GM18868 (cell line): ENCODE results near the gene EMP2.

Source experiments
- ATAC-seq: cut with Tn5 transposase; IDR thresholded peaks from one replicate; pipeline ENCODE4 v1.9.1; 2021; ENCODE audit warnings: mild to moderate bottlenecking, moderate library complexity; ENCODE audit not compliant: unreplicated experiment

The EMP2 gene

DNA sequence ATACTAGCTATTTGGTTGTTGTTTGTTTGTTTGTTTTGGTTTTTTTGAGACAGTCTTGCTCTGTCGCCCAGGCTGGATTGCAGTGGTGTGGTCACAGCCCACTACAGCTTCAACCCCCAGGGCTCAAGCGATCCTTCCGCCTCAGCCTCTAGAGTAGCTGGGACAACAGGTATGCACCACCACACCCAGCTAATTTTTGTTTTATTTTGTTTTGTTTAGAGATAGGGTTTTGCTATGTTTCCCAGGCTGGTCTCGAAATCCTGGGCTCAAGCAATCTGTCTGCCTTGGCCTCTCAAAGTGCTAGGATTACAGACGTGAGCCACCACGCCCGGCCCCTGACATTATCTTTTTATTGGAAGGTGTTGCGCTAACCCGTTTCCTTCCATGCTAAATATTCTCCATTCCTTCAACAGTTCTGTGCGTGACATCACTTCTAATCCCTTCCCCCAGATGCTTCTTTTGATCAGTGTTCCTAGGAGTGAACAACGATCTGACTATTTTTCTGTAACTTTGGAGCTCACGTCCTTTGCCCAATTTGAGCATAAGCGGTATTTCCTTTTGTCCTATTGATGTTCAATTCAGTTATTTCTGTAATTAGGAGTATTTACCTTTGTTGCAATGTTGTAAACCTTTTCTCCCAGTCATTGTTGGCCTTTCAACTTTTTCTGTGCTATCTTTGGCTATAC lies 30.2 kb upstream of the EMP2 start:
- no peak for ATAC-seq

DNA sequence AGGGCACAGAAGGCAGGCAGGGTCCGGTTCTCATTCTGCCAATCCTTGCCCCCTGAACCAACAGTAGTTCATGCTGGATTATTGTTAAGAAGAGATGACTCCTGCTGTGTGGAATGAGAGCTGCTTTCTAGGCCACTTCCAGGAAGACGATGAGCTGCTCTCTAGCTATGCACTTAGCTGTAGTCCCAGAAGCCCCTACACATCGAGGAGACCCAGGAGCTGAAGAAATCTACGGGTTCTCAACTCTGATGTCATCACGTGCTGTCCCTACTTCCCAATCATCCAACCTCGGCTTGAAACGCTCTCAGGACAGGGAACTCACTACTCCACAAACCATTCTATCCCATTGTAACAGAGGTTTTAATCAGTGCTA lies 29.0 kb upstream of the EMP2 start:
- no peak for ATAC-seq

DNA sequence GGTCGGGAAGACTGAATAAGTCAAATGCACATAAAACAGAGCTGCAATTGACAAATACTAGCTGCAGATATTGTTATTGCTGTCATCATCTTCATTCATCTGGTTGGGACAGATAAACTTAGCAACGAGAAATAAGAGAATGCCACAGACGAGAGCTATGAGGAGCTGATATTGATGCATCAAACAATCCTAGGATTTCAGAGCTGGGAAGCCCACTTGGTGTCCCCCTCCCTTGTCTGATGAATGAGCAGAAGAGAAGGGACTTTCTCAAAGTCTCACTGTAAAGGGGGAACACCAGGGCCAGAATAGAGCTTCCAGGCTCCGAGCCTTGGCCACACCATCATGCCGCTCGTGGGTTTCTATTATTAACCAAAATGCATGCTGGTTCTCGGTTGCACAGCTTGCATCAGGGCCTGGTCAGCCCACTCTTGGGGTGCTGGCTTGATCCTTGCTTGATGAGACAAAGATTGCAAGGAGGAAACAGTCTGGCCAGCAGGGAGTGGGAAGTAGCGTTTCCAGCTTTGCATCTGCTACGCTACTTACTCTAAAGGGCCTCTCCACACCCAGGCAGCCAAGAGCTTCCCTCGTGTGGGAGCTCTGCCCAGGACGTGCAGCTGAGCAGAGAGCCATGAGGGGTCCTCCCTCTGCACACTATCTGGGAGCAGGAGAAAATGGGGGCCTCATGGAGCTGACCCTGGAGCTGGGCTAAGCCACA lies 28.4 kb upstream of the EMP2 start:
- no peak for ATAC-seq

DNA sequence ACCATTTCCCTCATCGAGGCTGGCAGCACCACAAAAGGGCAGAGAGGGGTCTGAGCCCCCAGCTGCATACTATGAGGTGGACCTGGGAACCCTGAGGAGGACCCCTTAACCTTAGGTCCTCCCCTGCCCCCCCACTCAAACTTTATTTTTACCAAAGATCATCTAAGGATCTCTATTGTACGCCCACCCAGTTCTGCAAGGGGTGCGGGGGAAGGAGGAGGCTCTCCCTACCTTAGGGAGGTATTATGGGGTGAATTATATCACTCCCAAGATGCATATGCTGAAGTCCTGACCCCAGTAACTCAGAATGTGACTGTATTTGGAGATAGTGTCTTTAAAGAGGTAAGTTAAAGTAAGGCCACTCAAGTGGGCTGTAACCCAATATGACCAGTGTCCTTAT lies 26.8 kb upstream of the EMP2 start:
- no peak for ATAC-seq

DNA sequence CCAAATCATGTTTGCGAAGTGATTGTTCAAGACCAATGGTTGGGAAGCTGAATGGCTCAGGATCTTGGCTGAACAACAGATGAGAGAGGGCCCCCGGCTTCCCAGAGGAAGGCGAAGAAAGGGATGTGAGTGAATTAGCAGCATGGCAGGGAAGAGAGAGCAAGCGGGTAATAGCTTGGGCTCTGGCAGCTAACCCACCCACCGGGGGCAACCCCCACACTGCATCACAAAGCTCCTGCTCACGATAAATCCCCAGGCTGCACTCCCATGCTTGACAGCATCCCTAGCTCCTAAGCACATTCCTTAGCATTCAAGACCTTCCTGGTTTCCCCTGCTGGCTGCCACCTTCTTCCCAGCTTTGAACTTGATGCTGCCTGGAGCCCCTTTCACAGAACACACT lies 26.2 kb upstream of the EMP2 start:
- ATAC-seq: no peak

DNA sequence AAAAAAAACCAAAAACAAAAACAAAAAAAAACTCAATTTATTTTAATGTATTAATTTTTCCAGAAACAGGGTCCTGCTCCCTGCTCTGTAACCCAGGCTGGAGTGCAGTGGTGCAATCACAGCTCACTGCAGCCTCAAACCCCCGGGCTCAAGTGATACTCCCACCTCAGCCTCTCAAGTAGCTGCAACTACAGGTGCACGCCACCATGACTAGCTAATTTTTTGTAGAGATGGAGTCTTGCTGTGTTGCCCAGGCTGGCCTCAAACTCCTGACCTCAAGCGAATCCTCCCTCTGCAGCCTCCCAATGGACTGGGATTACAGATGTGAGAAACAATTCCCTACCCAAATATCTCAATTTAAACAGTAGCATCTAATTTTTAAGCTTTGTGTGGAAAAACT lies 25.2 kb upstream of the EMP2 start:
- ATAC-seq: no peak

DNA sequence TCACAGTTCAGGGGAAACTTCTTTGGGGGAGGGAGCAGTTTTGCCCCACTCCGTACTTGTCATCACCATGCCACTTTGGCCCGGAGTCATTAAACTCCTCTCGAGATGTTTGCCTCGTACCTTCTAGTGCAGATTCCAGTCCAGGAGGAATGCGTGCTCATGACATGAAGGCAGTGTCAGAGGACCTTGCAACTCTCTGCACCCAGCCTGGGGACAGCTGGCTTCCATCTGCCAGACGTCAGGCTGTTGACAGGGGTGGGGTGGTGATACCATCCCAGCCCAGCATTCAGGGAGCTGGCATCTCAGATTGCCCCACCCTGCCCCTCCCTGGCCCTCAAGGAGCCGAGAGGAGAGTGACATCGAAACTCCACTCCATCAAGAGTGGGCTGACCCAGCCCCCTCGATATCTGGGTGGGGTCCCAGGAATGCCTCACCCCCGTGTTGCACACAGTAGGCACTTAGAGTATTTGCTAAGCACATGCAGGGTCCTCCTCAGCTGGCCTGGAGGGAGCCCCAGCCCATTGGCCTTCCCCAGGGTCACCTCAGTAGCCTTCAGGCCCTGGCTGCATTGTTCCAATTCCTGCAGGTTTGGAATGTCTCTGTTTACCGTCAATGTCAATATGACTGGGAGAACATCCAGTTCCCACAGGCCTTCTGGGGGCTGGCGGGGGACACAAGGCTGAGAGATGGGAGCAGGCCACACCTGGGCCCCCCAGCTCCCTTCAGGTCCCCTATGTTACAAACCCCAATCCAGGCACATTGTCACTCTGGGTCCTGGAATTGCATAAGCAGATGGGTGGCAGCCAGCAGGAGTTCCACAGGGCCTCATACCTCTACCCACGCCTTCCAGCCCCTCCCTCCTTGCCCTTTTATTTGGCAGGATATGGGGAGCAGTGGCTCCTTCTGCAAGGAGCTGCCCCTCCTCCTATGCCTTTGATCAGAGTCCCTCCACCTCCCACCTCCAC lies 21.3 kb upstream of the EMP2 start:
- no peak for ATAC-seq

DNA sequence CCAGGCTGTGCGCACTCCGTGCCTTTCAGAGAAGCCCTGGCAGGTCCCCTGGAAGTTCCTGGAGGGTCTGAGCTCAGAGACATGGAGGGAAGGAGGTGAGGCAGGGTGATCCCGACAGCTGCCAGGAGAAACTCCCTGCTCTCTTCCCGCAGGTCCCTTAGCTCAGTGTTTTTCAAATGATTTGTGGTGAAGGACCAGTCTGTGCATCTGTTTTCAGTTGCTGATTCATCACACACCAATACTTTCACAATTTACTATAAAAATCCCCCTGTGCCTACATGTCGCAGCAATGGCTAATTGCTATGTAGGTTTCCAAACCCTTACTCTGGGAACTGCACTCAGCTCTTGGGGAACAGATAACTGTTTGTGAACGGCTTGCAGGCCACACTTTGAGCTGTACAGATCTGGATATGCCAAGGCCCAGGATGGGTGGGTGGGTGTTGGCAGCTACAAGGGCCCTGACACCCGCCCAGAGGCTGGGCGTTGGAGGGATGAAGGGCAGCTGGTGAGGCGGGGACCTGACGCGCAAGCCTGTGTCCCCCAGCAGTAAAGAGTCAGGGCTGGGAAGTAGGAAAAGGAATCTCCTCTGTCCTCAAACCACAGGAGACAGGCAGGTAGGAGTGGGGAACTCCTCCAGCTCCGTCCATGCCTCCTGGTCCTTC lies 20.5 kb upstream of the EMP2 start:
- peak; percentile 67 for ATAC-seq

DNA sequence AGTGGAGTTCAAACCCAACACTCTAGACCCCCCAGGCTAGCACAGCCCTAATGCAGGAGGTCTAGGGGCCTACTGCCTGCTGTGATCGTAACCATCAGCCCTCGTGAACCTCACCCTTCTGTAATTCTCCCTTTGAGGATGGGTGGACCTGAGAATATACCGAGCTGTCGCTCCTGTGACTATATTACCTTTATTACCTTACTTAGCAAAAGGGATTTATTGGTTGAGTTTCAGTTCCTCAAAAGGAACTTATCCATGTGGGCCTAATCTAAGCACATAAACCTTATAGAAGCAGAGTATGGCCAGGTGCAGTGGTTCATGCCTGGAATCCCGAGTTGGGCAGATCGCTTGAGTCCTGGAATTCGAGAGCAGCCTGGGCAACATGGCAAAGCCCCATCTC lies 19.2 kb upstream of the EMP2 start:
- peak; percentile 55 for ATAC-seq

DNA sequence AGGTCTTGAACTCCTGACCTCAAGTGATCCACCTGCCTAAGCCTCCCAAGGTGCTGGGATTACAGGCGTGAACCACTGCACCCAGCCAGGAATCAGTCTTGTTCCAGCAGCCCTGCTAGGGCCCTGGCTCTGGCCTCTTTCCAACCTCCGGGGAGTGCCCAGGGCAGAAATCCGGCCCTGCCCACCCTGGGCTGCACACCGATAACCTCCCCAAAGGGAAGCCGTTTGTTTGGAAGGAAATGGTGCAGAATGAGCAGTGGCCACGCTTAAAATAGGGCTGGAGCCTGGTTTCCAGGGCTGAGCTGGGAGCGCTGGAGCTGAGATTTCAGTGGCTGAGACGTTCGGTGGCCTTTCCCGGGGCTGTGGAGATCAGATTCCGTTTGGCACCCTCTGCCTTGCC lies 17.8 kb upstream of the EMP2 start:
- no peak for ATAC-seq

DNA sequence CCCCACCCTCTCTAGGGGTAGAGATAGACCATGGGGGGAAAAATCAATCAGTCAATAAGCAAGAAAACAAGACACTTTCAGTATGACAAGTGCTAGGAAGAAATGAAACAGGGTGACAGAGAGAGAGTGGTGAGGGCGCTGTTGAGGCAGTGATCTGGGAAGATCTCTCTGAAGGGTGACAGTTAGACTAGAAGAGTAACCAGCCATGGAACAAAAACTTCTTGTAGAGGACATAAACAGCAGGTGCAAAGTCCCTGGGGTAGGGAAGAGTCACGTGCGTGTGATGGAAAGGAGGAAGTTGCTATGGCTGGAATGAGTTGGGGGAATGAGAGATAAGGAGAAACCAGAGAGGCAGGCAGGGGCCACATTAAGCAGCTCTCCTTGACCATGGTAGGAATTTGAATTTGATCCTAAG lies 16.8 kb upstream of the EMP2 start:
- ATAC-seq: no peak

DNA sequence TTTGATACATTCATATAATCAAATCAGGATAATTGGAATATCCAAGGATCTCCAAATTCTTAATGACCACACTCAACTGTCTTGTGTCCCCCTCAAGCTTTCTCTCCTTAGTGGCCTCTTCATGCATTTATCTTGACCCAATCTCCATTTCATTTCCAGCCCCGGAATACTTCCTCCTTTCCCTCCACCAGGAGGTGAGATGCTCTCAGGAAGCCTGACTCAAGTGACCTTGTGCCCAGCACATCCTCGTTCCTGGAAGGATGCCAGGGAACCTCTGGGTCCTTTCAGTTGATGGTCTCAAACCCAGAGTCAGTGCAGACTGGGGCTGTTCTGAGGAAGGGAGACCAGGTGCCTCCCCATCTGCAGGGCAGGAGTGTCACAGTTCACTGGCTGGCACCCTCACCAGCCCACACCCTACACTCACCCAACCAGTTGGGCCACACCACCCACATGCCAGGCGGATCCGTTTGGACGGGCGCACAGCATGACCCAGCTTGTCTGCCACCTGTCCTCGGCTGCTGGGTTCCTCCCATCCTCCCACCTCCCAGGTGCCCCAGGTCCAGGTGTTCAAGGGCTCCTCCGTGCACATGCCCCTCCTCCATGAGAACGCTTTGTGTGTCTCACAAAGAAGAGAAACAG lies 14.0 kb upstream of the EMP2 start:
- no peak for ATAC-seq

DNA sequence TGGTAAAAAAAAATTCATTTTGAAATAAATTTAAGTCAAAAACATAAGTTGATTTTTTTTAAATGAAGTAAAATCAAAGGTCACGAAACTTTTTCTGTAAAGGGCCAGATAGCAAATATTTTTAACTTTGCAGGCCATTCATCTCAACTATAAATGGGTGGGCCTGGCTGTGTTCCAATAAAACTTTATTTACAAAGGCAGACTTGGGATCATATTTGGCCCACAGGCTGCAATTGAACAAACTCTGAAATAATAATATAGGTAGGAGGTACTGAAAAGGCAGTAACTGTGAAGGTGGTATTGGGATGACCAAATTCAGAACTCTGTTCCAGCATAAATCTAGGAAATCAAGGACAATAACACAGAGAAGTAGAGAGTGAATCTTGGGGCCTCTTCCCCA lies 12.2 kb upstream of the EMP2 start:
- no peak for ATAC-seq

DNA sequence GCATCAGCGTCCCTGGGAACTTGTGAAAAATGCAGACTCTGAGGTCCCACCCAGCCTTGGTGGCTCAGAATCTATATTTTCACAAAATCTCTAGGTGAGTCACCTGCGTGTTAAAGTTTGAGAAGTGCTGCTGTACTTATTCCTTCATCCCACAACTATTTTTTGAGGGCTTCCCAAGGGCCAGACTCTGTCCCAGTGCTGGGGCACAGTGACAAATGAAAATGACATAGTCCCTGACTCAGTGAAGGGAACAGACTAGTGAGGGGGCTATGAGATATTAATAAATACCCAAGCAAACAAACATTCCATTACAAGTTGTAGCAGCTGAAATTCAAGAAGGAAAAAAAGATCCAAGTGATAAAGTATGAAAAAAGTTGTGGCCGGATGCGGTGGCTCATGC lies 9.9 kb upstream of the EMP2 start:
- no peak for ATAC-seq

DNA sequence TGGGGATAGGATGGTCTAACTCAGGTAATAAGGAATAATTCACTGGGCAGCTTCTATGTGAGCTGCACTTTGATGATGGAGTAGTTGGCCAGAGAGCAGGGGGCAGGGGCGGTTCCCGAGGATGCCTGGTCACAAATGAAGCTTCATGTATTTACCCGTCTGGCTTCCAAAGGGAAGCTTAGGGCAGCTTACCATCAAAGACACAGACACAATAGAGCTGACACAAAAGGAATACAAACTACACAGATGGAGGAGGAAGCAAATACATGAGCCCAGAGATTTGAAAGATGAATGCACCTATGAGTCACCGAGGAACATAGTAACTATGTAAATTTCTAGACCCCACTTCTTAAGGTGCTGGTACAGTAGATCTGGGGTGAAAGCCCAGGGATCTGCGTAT lies 8.7 kb upstream of the EMP2 start:
- ATAC-seq: no peak

DNA sequence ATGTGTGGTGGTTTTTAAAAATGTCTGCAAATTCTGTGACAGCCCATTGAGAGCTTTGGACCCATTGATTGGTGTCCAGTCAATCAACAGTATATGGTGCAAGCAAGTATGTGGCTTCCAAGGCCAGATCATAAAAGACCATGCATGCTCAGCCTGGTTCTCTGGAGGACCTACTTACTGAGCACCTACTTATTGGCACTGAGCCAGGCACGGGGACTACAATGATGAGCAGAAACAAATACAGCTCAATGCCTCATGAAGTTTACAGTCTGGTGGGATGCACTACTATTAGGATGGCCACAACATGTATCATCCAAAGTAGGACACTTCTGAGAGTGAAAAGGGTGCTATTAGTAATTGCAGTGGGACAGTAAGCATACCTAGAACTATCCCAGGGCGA lies 7.2 kb upstream of the EMP2 start:
- ATAC-seq: no peak

DNA sequence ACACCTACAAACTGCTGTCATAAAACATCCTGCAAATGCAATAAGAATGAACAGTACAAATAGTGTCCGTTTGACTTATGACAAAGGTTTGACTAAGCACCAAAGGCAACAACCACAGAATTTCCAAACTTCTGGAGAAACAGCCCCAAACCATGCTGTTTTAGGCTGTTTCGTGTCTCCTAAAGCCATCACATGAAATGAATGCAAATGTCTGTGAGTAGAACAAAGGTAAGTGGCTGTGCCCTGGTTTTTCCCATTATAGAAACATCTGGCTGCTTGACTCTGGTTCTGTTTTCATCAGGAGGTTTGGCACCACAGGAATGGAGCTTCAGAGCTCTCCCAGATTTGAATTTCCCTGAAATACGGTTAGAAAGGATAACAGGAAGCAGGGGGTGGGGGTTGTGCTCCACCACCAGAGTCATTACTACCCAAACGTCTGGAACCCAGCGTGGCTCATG lies 4.6 kb upstream of the EMP2 start:
- no peak for ATAC-seq

DNA sequence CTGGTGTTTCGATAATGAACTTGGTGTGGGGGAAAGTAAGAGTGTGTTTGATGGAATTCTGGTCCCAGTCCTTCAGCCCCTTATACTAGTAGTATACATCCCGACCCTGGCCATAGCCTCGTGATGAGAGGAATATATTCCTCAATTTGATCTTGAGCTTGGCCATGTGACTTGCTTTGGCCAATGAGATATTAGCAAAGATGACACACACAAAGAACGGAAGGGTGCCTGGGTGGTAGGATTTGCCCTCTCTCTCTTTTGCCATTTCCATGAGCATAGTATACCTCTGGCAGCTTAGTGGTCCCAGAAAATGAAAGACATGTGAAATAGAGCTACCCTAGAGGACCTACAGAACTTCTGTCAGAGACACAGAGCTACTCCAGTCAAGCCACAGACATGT lies 2.9 kb upstream of the EMP2 start:
- no peak for ATAC-seq

DNA sequence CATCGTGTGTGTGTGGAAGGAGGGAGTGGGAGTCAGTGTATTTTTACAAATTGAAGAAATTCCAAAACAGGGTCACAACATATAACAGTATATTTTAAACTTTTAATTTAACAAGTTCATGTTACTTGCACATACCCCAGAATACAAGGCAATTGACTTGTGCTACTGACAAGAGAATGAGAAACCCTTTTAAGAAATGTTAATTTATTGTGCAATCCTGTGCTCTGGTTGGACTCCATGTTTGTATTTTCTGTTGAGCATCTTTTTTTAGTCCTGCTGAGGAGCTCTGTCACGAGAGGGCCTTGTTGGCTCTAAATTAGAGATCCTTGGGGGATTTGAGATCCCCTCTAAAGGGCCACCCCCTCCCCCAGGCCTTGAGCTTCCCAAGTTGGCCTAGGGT lies 1.1 kb upstream of the EMP2 start:
- ATAC-seq: no peak

DNA sequence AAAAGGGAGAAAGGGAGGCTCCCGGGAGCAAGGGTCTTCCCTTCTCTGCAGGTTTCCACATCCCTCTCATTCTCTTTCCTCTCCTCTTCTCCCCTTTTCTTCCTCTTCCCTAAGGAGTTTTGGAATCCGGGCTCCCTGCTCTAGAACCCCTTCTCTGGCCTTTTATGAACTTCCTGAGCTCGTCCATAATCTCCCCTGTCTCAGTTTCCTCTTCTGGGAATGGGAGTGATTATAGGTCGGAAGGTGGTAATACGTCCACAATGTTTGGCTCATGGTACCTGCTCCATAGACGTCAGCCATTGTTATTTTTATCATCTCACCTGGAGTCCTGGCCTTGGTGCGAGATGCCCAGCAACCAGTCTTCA lies 467 bp upstream of the EMP2 start:
- no peak for ATAC-seq

DNA sequence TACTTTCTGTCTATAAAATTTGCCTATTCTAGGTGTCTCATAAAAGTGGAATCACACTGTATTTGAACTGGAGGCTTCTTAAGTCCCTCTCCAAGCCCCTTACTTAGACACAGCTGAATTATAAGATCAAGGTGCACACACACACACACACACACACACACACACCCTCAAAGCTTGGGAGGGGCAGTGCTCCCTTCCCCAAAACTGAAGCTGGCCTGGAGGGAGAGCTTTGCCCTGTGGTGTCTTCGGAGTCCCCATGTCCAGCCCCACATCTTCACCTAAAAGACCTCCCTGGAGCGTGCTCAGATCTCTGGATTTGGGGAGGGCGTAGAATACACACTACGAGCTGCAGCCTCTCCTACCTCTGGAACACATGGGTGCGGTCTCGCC lies 828 bp downstream of the EMP2 start:
- ATAC-seq: no peak
